ENCODE measurements around the gene OSTN.

OSTN gene

GRCh38 chr3:191220908-191221307 is 21.9 kb downstream of the OSTN start:
- no peaks in the 10 kb centered on the region for H3K36me3 ChIP-seq (ENCODE audit: insufficient read depth, low read length)
- no peaks in the 10 kb centered on the region for H3K9me2 ChIP-seq (replicated peaks; ENCODE audit: low read depth, low read length)
- no peaks in the 10 kb centered on the region for H4K20me1 ChIP-seq (ENCODE audit: insufficient read depth, low read length, poor library complexity, severe bottlenecking)

GRCh38 chr3:191221638-191222037 is 22.6 kb downstream of the OSTN start:
- Histone ChIP-seq H3K27me3 (ENCODE audit: insufficient read depth, low read length, poor library complexity, severe bottlenecking) (no peaks in the 10 kb centered on the region), H3K36me3 (ENCODE audit: insufficient read depth, low read length) (no peaks in the 10 kb centered on the region), H3K79me2 (ENCODE audit: insufficient read depth, low read length) (no peaks in the 10 kb centered on the region), H2AFZ (ENCODE audit: low read length) (no peak overlapping the region), H3K9me3 (ENCODE audit: insufficient read depth, low read depth, low read length) (no peaks in the 10 kb centered on the region; the same call in 1 of the 2 replicates), H3K4me2 (ENCODE audit: low read depth, low read length, poor library complexity, severe bottlenecking) (no peak overlapping the region), H3F3A (ENCODE audit: low read depth) (no peaks in the 10 kb centered on the region), H4K20me1 (ENCODE audit: insufficient read depth, low read length, poor library complexity, severe bottlenecking) (no peaks in the 10 kb centered on the region), H3K4me1 (ENCODE audit: insufficient read depth, low read length, poor library complexity, severe bottlenecking) (no peaks in the 10 kb centered on the region), H3K9me2 (replicated peaks; ENCODE audit: low read depth, low read length) (no peaks in the 10 kb centered on the region), H3K9ac (ENCODE audit: low read depth, low read length, poor library complexity, severe bottlenecking) (no peak overlapping the region), H3K4me3 (ENCODE audit: low read length, poor library complexity, severe bottlenecking) (no peak overlapping the region)
- TF ChIP-seq, protein P1, sequence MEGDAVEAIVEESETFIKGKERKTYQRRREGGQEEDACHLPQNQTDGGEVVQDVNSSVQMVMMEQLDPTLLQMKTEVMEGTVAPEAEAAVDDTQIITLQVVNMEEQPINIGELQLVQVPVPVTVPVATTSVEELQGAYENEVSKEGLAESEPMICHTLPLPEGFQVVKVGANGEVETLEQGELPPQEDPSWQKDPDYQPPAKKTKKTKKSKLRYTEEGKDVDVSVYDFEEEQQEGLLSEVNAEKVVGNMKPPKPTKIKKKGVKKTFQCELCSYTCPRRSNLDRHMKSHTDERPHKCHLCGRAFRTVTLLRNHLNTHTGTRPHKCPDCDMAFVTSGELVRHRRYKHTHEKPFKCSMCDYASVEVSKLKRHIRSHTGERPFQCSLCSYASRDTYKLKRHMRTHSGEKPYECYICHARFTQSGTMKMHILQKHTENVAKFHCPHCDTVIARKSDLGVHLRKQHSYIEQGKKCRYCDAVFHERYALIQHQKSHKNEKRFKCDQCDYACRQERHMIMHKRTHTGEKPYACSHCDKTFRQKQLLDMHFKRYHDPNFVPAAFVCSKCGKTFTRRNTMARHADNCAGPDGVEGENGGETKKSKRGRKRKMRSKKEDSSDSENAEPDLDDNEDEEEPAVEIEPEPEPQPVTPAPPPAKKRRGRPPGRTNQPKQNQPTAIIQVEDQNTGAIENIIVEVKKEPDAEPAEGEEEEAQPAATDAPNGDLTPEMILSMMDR (conservative IDR thresholded peaks at IDR 0.05; ENCODE audit: low read length) = no peak
- no peak for TF ChIP-seq EZH2phosphoT487 (IDR thresholded peaks at IDR 0.05; ENCODE audit: borderline replicate concordance)

More at GRCh38 chr3:191220908-191221307, 21.9 kb downstream of the OSTN start:
- Histone ChIP-seq H3K27me3 (ENCODE audit: insufficient read depth, low read length, poor library complexity, severe bottlenecking) (no peaks in the 10 kb centered on the region), H3K4me3 (ENCODE audit: low read length, poor library complexity, severe bottlenecking) (no peak overlapping the region), H3K4me2 (ENCODE audit: low read depth, low read length, poor library complexity, severe bottlenecking) (no peak overlapping the region), H3K9me3 (ENCODE audit: insufficient read depth, low read depth, low read length) (no peaks in the 10 kb centered on the region; the same call in 1 of the 2 replicates), H3K79me2 (ENCODE audit: insufficient read depth, low read length) (no peaks in the 10 kb centered on the region), H3F3A (ENCODE audit: low read depth) (no peaks in the 10 kb centered on the region), H3K9ac (ENCODE audit: low read depth, low read length, poor library complexity, severe bottlenecking) (no peak overlapping the region), H3K4me1 (ENCODE audit: insufficient read depth, low read length, poor library complexity, severe bottlenecking) (no peaks in the 10 kb centered on the region), H2AFZ (ENCODE audit: low read length) (no peak overlapping the region)
- TF ChIP-seq, protein P1 (conservative IDR thresholded peaks at IDR 0.05; ENCODE audit: low read length) = no peak
- TF ChIP-seq EZH2phosphoT487 (IDR thresholded peaks at IDR 0.05; ENCODE audit: borderline replicate concordance) = no peak

DNA sequence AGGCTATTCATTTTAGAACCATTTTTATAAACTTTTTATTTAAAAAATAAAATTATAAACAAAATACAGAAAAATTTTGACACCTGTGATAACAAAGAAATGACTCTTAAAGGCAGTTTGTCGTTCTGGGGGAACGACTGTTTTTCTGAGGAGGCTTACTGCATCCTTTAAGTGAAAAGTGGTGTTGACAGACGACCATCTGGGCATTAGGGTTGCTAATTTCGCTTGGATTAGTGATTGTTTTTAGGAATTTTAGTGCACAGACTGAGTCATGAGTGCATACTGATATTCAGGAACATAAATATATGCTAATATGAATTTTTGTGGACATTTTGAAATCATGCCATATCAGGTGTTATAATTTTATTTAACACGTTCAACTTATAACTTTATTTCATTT is 28.5 kb downstream of the OSTN start:
- Histone ChIP-seq H3K9me2 (replicated peaks; ENCODE audit: low read depth, low read length) (no peaks in the 10 kb centered on the region), H3K27me3 (ENCODE audit: insufficient read depth, low read length, poor library complexity, severe bottlenecking) (no peaks in the 10 kb centered on the region), H3K36me3 (ENCODE audit: insufficient read depth, low read length) (no peaks in the 10 kb centered on the region), H3K4me2 (ENCODE audit: low read depth, low read length, poor library complexity, severe bottlenecking) (no peak overlapping the region), H2AFZ (ENCODE audit: low read length) (no peak overlapping the region), H4K20me1 (ENCODE audit: insufficient read depth, low read length, poor library complexity, severe bottlenecking) (no peaks in the 10 kb centered on the region), H3F3A (ENCODE audit: low read depth) (no peaks in the 10 kb centered on the region), H3K4me1 (ENCODE audit: insufficient read depth, low read length, poor library complexity, severe bottlenecking) (no peaks in the 10 kb centered on the region), H3K79me2 (ENCODE audit: insufficient read depth, low read length) (no peaks in the 10 kb centered on the region), H3K4me3 (ENCODE audit: low read length, poor library complexity, severe bottlenecking) (no peak overlapping the region), H3K9me3 (ENCODE audit: insufficient read depth, low read depth, low read length) (no peaks in the 10 kb centered on the region; the same call in 1 of the 2 replicates), H3K9ac (ENCODE audit: low read depth, low read length, poor library complexity, severe bottlenecking) (no peak overlapping the region)
- TF ChIP-seq, protein P1 (conservative IDR thresholded peaks at IDR 0.05; ENCODE audit: low read length) = no peak
- no peak for TF ChIP-seq EZH2phosphoT487 (IDR thresholded peaks at IDR 0.05; ENCODE audit: borderline replicate concordance)

All from Loucy (cell line).